HEK293 (cell line): ENCODE results near the gene CACNA2D1.

ENCODE experiments used
- CTCF ChIA-PET: fragments of 350-600 bp; formaldehyde crosslinking; extraction: SDS; loops from one replicate; lab custom pipeline; 2021; ENCODE audit warnings: antibody characterized with exemption; lab: Yijun Ruan, JAX
- POLR2A ChIA-PET: fragments of 300-600 bp; formaldehyde crosslinking; extraction: SDS; loops from one replicate; lab custom pipeline; 2020; ENCODE audit warnings: antibody characterized with exemption, inconsistent platforms; lab: Yijun Ruan, JAX
- H3K27ac ChIP-seq: fragments of 200-500 bp; sonication (Bioruptor generic); 2 replicates; pipeline ENCODE4 v1.5.1; 2014; ENCODE audit warnings: low read depth, low read length, control low read depth, inconsistent platforms; ENCODE audit errors: extremely low read depth
- H3K36me3 ChIP-seq, 2 experiments: fragments of 200-500 bp in 1 of 2; sonication (Bioruptor generic) in 1 of 2; 1 replicate in 1 of 2; 2 replicates in 1 of 2; pipeline ENCODE4 v1.5.1; 2014 to 2017; ENCODE audit warnings: inconsistent platforms in 2 of 2, low read length in 2 of 2; ENCODE audit not compliant: control insufficient read depth in 2 of 2, insufficient read depth in 1 of 2
- H3K4me1 ChIP-seq: fragments of 200-500 bp; sonication (Bioruptor generic); 2 replicates; pipeline ENCODE4 v1.5.1; 2014; ENCODE audit warnings: mild to moderate bottlenecking, low read length, inconsistent platforms; ENCODE audit not compliant: control insufficient read depth, insufficient read depth
- H3K4me3 ChIP-seq: 2 replicates; pipeline ENCODE4 v1.5.1; 2011; ENCODE audit warnings: low read depth, mild to moderate bottlenecking, control low read depth, low read length, moderate library complexity
- H3K9me3 ChIP-seq: fragments of 200-500 bp; sonication (Bioruptor generic); 2 replicates; pipeline ENCODE4 v1.5.1; 2014; ENCODE audit warnings: low read depth, low read length, inconsistent platforms; ENCODE audit not compliant: control insufficient read depth, insufficient read depth
- HOXD13 ChIP-seq: sonication (generic); formaldehyde crosslinking; IDR thresholded peaks from 2 replicates; pipeline ENCODE4 v1.8.0; 2022; ENCODE audit warnings: missing genetic modification reagents, borderline replicate concordance
- KLF10 ChIP-seq: fragments of 450-650 bp; IDR thresholded peaks from 2 replicates; pipeline ENCODE4 v1.5.1; 2018; ENCODE audit warnings: missing biosample characterization, mild to moderate bottlenecking, missing genetic modification characterization
- KLF7 ChIP-seq: fragments of 450-650 bp; formaldehyde crosslinking; IDR thresholded peaks from 2 replicates; pipeline ENCODE4 v1.5.1; 2016; ENCODE audit warnings: missing biosample characterization, missing genetic modification characterization, borderline replicate concordance
- OSR2 ChIP-seq: fragments of 450-650 bp; formaldehyde crosslinking; IDR thresholded peaks from 2 replicates; pipeline ENCODE4 v1.5.1; 2016; ENCODE audit warnings: missing biosample characterization, missing genetic modification characterization
- REPIN1 ChIP-seq: fragments of 450-650 bp; formaldehyde crosslinking; IDR thresholded peaks from 2 replicates; pipeline ENCODE4 v1.5.1; 2017; ENCODE audit warnings: missing biosample characterization, missing genetic modification characterization, low read depth
- TCF7L2 ChIP-seq: IDR thresholded peaks from 2 replicates; pipeline ENCODE4 v1.6.1; 2011; ENCODE audit warnings: low read depth, mild to moderate bottlenecking, inconsistent platforms, low read length, moderate library complexity, borderline replicate concordance
- YY2 ChIP-seq: fragments of 450-650 bp; formaldehyde crosslinking; IDR thresholded peaks from 2 replicates; pipeline ENCODE4 v1.5.1; 2016; ENCODE audit warnings: missing biosample characterization, missing genetic modification characterization
- ZBTB21 ChIP-seq: fragments of 450-650 bp; formaldehyde crosslinking; IDR thresholded peaks from 2 replicates; pipeline ENCODE4 v1.5.1; 2017; ENCODE audit warnings: missing biosample characterization, missing genetic modification characterization
- ZBTB48 ChIP-seq: fragments of 450-650 bp; formaldehyde crosslinking; IDR thresholded peaks from 2 replicates; pipeline ENCODE4 v1.5.1; 2016; ENCODE audit warnings: missing biosample characterization, missing genetic modification characterization
- ZBTB8A ChIP-seq: fragments of 450-650 bp; formaldehyde crosslinking; IDR thresholded peaks from 2 replicates; pipeline ENCODE4 v1.5.1; 2016; ENCODE audit warnings: missing biosample characterization, missing genetic modification characterization
- ZFHX2 ChIP-seq: fragments of 450-650 bp; formaldehyde crosslinking; conservative IDR thresholded peaks from 2 replicates; pipeline ENCODE4 v1.5.1; 2016; ENCODE audit warnings: missing biosample characterization, missing genetic modification characterization
- ZFP41 ChIP-seq: fragments of 450-650 bp; formaldehyde crosslinking; IDR thresholded peaks from 2 replicates; pipeline ENCODE4 v1.5.1; 2016; ENCODE audit warnings: missing biosample characterization, missing genetic modification characterization, borderline replicate concordance
- ZNF23 ChIP-seq: fragments of 450-650 bp; formaldehyde crosslinking; IDR thresholded peaks from 2 replicates; pipeline ENCODE4 v1.5.1; 2016; ENCODE audit warnings: missing biosample characterization, missing genetic modification characterization, borderline replicate concordance
- ZNF248 ChIP-seq: fragments of 450-650 bp; formaldehyde crosslinking; IDR thresholded peaks from 2 replicates; pipeline ENCODE4 v1.5.1; 2017; ENCODE audit warnings: missing biosample characterization, missing genetic modification characterization
- ZNF292 ChIP-seq: fragments of 450-650 bp; formaldehyde crosslinking; IDR thresholded peaks from 2 replicates; pipeline ENCODE4 v1.5.1; 2016; ENCODE audit warnings: low read depth, missing biosample characterization, missing genetic modification characterization, borderline replicate concordance
- ZNF302 ChIP-seq: fragments of 450-650 bp; formaldehyde crosslinking; IDR thresholded peaks from 2 replicates; pipeline ENCODE4 v1.5.1; 2016; ENCODE audit warnings: missing biosample characterization, missing genetic modification characterization, low read depth
- ZNF48 ChIP-seq: fragments of 450-650 bp; formaldehyde crosslinking; IDR thresholded peaks from 2 replicates; pipeline ENCODE4 v1.5.1; 2016; ENCODE audit warnings: missing biosample characterization, missing genetic modification characterization
- ZNF555 ChIP-seq: fragments of 450-650 bp; formaldehyde crosslinking; conservative IDR thresholded peaks from 2 replicates; pipeline ENCODE4 v1.5.1; 2017; ENCODE audit warnings: missing biosample characterization, mild to moderate bottlenecking, missing genetic modification characterization, inconsistent platforms
- ZNF621 ChIP-seq: fragments of 450-650 bp; formaldehyde crosslinking; IDR thresholded peaks from 2 replicates; pipeline ENCODE4 v1.5.1; 2017; ENCODE audit warnings: missing biosample characterization, missing genetic modification characterization
- ZNF623 ChIP-seq: fragments of 450-650 bp; formaldehyde crosslinking; IDR thresholded peaks from 2 replicates; pipeline ENCODE4 v1.5.1; 2016; ENCODE audit warnings: missing biosample characterization, missing genetic modification characterization
- ZNF629 ChIP-seq: fragments of 450-650 bp; formaldehyde crosslinking; IDR thresholded peaks from 2 replicates; pipeline ENCODE4 v1.5.1; 2017; ENCODE audit warnings: missing biosample characterization, missing genetic modification characterization
- ZNF658 ChIP-seq: fragments of 450-650 bp; formaldehyde crosslinking; IDR thresholded peaks from 2 replicates; pipeline ENCODE4; 2016; ENCODE audit warnings: missing biosample characterization, missing genetic modification characterization
- ZNF768 ChIP-seq: fragments of 450-650 bp; formaldehyde crosslinking; IDR thresholded peaks from 2 replicates; pipeline ENCODE4 v1.5.1; 2018; ENCODE audit warnings: missing biosample characterization, mild to moderate bottlenecking, missing genetic modification characterization
- ZNF777 ChIP-seq: fragments of 450-650 bp; formaldehyde crosslinking; IDR thresholded peaks from 2 replicates; pipeline ENCODE4 v1.5.1; 2017; ENCODE audit warnings: missing biosample characterization, missing genetic modification characterization, borderline replicate concordance
- TF ChIP-seq, protein P1 (sequence below): fragments of 450-650 bp; formaldehyde crosslinking; IDR thresholded peaks from 2 replicates; pipeline ENCODE4 v1.5.1; 2016; ENCODE audit warnings: missing biosample characterization, missing genetic modification characterization
- TF ChIP-seq, protein P2 (sequence below): fragments of 450-650 bp; IDR thresholded peaks from 2 replicates; pipeline ENCODE4 v1.5.1; 2018; ENCODE audit warnings: missing biosample characterization, missing genetic modification characterization
- TF ChIP-seq, protein P3 (sequence below): fragments of 450-650 bp; formaldehyde crosslinking; IDR thresholded peaks from 2 replicates; pipeline ENCODE4 v1.5.1; 2017; ENCODE audit warnings: missing biosample characterization, missing genetic modification characterization
- TF ChIP-seq, protein P4 (sequence below): fragments of 450-650 bp; formaldehyde crosslinking; IDR thresholded peaks from 2 replicates; pipeline ENCODE4 v1.5.1; 2017; ENCODE audit warnings: missing biosample characterization, missing genetic modification characterization
- TF ChIP-seq, protein P5 (sequence below): fragments of 450-650 bp; formaldehyde crosslinking; IDR thresholded peaks from 2 replicates; pipeline ENCODE4 v1.5.1; 2016; ENCODE audit warnings: missing biosample characterization, missing genetic modification characterization

The CACNA2D1 gene

DNA sequence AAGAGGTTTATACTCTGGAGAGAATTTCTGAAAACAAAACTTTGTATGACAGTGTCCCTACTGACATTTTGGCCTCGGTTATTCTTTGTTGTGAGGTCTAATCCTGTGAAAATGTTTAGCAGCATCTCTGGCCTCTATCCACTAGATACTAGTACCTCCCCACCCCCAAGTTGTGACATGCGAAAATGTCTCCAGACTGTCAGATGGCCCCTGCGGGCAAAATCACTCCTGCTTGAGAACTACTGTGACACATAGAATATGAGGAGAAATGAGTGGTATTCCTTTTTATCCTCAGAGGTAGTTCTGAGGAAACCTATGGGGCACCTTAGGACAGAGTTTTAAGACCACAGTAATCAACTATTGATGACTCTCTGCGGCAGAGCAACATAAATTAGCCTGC is 358.5 kb downstream of the CACNA2D1 start:
- Histone ChIP-seq H3K4me3 (no peak overlapping the region), H3K9me3 (no peaks in the 10 kb centered on the region), H3K27ac (no peak overlapping the region), H3K4me1 (no peaks in the 10 kb centered on the region), H3K36me3 (no peaks in the 10 kb centered on the region)
- POLR2A ChIA-PET: no interaction called here
- CTCF ChIA-PET: no interaction called here
- TF ChIP-seq, protein P1, sequence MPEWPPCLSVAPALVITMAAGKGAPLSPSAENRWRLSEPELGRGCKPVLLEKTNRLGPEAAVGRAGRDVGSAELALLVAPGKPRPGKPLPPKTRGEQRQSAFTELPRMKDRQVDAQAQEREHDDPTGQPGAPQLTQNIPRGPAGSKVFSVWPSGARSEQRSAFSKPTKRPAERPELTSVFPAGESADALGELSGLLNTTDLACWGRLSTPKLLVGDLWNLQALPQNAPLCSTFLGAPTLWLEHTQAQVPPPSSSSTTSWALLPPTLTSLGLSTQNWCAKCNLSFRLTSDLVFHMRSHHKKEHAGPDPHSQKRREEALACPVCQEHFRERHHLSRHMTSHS (tag by site-specific recombination): no peak
- no peak for TF ChIP-seq KLF7 (tag by site-specific recombination)
- TF ChIP-seq ZBTB48 (tag by site-specific recombination): no peak
- TF ChIP-seq, protein P2, sequence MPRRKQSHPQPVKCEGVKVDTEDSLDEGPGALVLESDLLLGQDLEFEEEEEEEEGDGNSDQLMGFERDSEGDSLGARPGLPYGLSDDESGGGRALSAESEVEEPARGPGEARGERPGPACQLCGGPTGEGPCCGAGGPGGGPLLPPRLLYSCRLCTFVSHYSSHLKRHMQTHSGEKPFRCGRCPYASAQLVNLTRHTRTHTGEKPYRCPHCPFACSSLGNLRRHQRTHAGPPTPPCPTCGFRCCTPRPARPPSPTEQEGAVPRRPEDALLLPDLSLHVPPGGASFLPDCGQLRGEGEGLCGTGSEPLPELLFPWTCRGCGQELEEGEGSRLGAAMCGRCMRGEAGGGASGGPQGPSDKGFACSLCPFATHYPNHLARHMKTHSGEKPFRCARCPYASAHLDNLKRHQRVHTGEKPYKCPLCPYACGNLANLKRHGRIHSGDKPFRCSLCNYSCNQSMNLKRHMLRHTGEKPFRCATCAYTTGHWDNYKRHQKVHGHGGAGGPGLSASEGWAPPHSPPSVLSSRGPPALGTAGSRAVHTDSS (tag by site-specific recombination): no peak
- no peak for TF ChIP-seq ZFHX2 (tag by site-specific recombination)
- TF ChIP-seq ZNF248: no peak
- TF ChIP-seq OSR2 (tag by site-specific recombination): no peak
- no peak for TF ChIP-seq ZFP41 (tag by site-specific recombination)
- TF ChIP-seq, protein P3, sequence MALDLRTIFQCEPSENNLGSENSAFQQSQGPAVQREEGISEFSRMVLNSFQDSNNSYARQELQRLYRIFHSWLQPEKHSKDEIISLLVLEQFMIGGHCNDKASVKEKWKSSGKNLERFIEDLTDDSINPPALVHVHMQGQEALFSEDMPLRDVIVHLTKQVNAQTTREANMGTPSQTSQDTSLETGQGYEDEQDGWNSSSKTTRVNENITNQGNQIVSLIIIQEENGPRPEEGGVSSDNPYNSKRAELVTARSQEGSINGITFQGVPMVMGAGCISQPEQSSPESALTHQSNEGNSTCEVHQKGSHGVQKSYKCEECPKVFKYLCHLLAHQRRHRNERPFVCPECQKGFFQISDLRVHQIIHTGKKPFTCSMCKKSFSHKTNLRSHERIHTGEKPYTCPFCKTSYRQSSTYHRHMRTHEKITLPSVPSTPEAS (tag by site-specific recombination): no peak
- TF ChIP-seq, protein P4, sequence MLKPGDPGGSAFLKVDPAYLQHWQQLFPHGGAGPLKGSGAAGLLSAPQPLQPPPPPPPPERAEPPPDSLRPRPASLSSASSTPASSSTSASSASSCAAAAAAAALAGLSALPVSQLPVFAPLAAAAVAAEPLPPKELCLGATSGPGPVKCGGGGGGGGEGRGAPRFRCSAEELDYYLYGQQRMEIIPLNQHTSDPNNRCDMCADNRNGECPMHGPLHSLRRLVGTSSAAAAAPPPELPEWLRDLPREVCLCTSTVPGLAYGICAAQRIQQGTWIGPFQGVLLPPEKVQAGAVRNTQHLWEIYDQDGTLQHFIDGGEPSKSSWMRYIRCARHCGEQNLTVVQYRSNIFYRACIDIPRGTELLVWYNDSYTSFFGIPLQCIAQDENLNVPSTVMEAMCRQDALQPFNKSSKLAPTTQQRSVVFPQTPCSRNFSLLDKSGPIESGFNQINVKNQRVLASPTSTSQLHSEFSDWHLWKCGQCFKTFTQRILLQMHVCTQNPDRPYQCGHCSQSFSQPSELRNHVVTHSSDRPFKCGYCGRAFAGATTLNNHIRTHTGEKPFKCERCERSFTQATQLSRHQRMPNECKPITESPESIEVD (tag by site-specific recombination): no peak
- TF ChIP-seq ZNF621: no peak
- no peak for TF ChIP-seq ZNF768 (tag by site-specific recombination)
- TF ChIP-seq, protein P5, sequence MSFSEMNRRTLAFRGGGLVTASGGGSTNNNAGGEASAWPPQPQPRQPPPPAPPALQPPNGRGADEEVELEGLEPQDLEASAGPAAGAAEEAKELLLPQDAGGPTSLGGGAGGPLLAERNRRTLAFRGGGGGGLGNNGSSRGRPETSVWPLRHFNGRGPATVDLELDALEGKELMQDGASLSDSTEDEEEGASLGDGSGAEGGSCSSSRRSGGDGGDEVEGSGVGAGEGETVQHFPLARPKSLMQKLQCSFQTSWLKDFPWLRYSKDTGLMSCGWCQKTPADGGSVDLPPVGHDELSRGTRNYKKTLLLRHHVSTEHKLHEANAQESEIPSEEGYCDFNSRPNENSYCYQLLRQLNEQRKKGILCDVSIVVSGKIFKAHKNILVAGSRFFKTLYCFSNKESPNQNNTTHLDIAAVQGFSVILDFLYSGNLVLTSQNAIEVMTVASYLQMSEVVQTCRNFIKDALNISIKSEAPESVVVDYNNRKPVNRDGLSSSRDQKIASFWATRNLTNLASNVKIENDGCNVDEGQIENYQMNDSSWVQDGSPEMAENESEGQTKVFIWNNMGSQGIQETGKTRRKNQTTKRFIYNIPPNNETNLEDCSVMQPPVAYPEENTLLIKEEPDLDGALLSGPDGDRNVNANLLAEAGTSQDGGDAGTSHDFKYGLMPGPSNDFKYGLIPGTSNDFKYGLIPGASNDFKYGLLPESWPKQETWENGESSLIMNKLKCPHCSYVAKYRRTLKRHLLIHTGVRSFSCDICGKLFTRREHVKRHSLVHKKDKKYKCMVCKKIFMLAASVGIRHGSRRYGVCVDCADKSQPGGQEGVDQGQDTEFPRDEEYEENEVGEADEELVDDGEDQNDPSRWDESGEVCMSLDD (tag by site-specific recombination): no peak
- TF ChIP-seq ZNF48 (tag by site-specific recombination): no peak

DNA sequence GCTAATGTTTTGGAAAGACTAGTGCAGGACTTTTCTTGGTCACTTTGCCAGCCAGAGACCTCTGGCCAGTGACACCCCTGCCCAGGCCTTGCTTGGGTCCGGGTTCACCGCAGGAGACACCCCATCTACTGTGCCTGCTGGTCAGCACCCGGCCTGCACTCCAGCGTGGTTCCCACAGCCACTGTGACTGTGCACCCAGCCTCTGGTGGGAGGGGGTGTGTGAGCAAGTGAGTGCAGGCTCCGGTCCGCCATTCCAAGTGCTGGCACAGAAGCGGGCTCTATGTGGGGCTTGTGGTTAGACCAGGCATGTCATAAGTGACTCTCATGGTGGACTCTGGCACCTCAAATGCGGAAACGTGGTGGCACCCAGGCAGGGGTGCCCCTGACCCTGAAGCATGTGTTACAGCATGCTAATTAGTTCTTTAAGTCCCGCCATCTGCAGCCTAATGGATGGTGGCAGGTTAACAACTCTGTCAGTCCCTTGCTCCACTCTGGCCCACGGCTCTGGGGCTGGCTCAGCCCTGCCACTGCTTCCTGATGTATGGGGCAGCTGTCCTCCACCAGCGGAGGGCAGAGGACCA is 361.8 kb downstream of the CACNA2D1 start:
- ChIA-PET CTCF (interaction anchor here (0.7 kb wide), 1 partner anchor 45 kb away, joined by 3 read pairs; no protein-coding TSS in a partner anchor), POLR2A (no interaction called here)
- Histone ChIP-seq H3K4me3 (no peak overlapping the region), H3K4me1 (no peaks in the 10 kb centered on the region), H3K36me3 (no peaks in the 10 kb centered on the region), H3K9me3 (no peaks in the 10 kb centered on the region), H3K27ac (no peak overlapping the region)
- TF ChIP-seq ZNF768 (tag by site-specific recombination): no peak
- TF ChIP-seq ZNF777 (tag by site-specific recombination): no peak
- TF ChIP-seq KLF10 (tag by site-specific recombination): no peak
- TF ChIP-seq ZNF302 (tag by site-specific recombination): no peak
- no peak for TF ChIP-seq ZNF555 (tag by site-specific recombination)
- TF ChIP-seq ZNF629 (tag by site-specific recombination): no peak
- no peak for TF ChIP-seq TCF7L2
- no peak for TF ChIP-seq ZBTB21 (tag by site-specific recombination)
- TF ChIP-seq HOXD13: no peak
- TF ChIP-seq ZNF23: no peak
- TF ChIP-seq ZNF658 (tag by site-specific recombination): no peak
- no peak for TF ChIP-seq ZNF292 (tag by site-specific recombination)
- TF ChIP-seq YY2 (tag by site-specific recombination): no peak
- TF ChIP-seq ZNF623 (tag by site-specific recombination): no peak
- no peak for TF ChIP-seq REPIN1 (tag by site-specific recombination)
- TF ChIP-seq ZBTB8A (tag by site-specific recombination): no peak
